IPS-18c (cell line): ENCODE measurements around the gene NMS.
"Not testable (repeated sequence)": the region's sequence is repeated elsewhere in the genome, so short reads cannot be mapped to it uniquely, and the experiment has no call there.

Experiments
- H3K4me3 ChIP-seq: 2 replicates; pipeline ENCODE4 v1.7.0; 2013; ENCODE audit warnings: low read depth, mild to moderate bottlenecking, low read length, moderate library complexity; ENCODE audit not compliant: insufficient read depth
- H3K9me3 ChIP-seq: one replicate; pipeline ENCODE4 v1.6.1; 2013; ENCODE audit warnings: mild to moderate bottlenecking, low read length, moderate library complexity; ENCODE audit not compliant: control insufficient read depth, insufficient read depth

Gene NMS, protein sequence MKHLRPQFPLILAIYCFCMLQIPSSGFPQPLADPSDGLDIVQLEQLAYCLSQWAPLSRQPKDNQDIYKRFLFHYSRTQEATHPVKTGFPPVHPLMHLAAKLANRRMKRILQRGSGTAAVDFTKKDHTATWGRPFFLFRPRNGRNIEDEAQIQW

DNA sequence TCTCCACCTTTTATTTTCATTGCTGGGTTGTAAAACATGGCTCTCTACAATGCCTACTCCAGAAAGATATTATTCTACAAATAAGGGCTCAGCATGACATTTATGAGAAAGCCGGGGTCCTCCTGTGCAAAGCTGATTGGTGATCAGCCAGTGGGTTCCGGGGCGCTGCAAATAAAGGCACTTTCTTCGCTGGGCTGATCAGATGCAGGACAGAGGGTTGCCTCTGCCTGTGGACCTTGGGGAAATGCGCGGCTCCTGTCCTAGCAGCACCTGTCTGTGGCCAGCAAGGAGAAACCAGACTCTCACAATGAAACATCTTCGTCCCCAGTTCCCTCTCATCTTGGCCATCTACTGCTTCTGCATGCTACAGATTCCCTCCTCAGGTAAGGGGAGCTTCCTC is at the start of gene NMS:
Gene NMS (plus strand): TSS at position 301 of the 400 bp plus-strand sequence. CDS start 7 bp downstream, at position 308.
- H3K9me3 ChIP-seq, result no peaks in the 10 kb centered on the region
- H3K4me3 ChIP-seq, result no peak within 1 kb of the TSS

DNA sequence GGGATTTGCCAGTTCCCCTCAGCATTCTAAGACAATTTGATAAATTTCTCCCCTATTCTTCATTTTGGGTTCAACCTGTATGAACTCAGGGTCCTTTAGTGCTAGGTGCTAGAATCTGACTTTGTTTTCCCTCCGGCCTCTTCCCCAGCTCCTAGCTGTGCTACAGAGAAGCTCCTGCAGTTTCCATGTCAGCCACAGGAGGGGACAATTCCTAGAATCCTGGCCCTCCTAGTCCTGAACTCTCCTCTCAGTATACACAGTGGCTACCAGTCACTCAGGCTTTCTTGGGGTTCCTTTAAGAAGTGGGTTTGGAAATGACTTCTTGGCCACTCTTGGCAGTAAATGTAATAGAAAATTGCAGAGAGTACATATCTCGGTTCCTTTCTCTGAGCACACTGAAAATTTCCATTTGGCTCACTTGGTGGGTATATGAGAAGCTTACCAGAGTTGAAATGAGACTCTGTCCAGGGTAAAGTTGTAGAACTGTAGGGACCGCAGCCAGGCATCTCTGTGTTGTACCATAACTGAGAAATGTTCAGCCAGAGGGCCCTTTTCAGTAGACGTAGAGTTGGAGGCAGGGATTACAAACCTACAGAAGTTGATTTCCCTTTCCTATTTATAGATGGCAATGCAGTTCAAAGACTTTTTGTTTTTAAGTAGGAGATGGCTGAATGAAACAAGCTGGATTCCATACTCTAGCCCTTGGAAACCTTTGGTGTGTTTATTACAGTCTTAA is 47.8 kb upstream of the NMS start:
- H3K4me3 ChIP-seq, result no peak overlapping the region
- no peaks in the 10 kb centered on the region for H3K9me3 ChIP-seq

DNA sequence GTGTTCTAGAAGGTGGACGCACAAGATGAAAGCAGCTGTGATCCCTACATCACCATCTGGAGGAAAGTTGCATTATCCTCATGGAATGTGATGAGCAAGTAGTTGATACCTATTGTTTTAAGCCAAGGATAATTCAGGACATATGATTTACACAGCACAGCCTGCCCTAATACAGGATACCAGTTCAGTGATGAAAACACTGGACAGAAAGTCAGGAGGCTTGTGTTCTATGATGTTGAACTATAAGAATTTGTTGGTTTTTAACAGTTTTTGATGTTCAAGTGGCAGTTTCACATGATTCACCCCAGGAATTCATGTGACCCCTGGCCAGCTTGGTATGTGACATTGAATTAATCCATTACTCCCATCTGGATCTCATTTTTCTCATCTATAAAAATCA is 46.7 kb upstream of the NMS start:
- Histone ChIP-seq H3K4me3 (no peak overlapping the region), H3K9me3 (no peaks in the 10 kb centered on the region)

DNA sequence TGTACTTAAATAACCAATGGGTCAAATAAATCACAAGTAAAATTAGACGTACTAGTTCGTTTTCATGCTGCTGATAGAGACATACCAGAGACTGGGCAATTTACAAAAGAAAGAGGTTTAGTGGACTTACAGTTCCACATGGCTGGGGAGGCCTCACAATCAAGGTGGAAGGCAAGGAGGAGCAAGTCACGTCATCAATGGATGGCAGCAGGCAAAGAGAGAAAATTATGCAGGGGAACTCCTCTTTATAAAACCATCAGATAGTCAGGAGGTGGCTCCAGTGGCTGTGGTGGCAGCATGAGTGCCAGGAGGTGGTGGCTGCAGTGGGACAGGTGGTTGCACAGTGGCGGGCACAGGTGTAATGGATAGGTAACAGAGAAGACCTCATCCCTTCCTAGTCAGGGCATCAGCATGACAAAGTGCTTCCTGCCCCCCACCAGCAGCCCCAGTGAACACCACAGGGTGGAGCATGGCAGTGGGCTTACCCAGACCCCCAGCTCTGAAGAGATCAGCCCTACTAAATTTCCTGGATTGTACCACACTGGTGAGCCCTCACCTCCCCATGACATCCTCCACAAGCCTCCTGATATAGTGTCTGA is 45.9 kb upstream of the NMS start:
- no peaks in the 10 kb centered on the region for H3K9me3 ChIP-seq
- H3K4me3 ChIP-seq, result no peak overlapping the region

DNA sequence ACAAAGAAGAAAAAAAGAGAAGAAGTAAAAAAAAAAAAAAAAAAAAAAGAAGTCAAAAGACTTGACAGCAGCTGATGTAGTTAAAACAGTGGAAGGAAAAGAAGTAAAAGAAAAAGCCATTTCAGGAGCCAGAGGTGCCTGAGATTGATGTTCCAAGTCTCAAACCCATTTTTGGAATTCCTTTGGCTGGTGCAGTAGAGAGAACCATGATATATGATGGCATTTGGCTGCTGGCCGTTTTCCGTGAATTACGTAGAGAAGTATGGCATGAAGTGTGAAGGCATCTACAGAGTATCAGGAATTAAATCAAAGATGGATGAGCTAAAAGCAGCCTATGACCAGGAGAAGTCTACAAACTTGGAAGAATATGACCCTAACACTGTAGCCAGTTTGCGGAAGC is 45.2 kb upstream of the NMS start:
- Histone ChIP-seq H3K9me3 (no peaks in the 10 kb centered on the region), H3K4me3 (no peak overlapping the region)

DNA sequence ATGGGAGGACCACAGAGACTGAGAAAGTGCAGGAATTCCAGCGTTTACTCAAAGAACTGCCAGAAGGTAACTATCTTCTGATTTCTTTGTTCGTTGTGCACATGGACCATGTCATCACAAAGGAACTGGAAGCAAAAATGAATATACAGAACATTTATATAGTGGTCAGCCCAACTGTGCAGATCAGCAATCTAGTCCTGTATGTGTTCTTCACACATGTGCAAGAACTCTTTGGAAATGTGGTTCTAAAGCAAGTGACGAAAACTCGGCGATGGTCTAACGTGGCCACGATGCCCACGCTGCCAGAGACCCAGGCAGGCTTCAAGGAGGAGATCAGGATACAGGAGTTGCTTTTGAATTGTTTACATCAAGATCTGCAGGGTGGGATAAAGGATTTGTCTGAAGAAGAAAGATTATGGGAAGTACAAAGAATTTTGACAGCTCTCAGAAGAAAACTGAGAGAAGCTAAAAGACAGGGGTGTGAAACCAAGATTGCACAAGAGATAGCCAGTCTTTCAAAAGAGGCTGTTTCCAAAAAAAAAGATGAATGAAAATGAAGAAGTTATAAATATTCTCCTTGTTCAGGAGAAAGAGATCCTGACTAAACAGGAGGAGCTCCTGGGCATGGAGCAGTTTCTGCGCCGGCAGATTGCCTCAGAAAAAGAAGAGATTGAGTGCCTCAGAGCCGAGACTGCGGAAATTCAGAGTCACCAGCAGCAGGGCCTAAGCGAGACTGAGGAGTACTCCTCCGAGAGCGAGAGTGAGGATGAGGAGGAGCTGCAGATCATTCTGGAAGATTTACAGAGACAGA is 44.5 kb upstream of the NMS start:
- no peaks in the 10 kb centered on the region for H3K9me3 ChIP-seq
- H3K4me3 ChIP-seq, result no peak overlapping the region

DNA sequence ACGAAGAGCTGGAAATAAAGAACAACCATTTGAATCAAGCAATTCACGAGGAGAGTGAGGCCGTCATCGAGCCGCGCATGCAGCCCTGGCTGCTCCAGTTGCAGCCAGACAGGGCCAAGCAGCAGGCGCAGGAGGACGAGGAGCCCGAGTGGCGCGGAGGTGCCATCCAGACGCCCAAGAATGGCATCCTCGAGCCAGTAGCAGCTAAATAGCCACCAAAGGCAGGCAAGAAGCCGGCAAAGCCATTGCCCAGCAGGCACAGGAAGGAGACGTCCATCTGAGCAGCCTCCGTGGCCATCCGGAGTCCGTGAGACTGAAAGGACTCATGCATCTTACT is 43.9 kb upstream of the NMS start:
- Histone ChIP-seq H3K9me3 (no peaks in the 10 kb centered on the region), H3K4me3 (no peak overlapping the region)

DNA sequence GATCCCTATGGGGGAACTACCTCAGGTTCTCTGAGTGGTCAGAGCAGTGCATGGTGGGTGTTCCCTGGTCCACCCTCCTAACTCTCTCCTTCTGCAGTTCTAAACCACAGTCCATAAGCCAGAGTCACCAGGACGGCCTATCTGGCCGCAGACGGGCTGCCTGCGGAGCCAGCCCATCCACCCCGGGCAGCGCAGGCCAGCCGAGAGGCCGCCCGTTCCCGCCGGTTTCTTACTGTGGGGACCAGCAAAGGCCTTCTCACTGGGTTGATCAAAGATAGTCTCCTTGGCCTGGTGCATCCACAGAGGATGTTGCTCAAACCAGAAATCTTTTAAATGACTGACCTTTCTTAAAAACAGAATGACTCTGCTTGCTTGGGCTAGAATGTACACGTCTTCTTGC is 43.2 kb upstream of the NMS start:
- Histone ChIP-seq H3K4me3 (no peak overlapping the region; the same call in 1 of the 2 replicates), H3K9me3 (no peaks in the 10 kb centered on the region)

DNA sequence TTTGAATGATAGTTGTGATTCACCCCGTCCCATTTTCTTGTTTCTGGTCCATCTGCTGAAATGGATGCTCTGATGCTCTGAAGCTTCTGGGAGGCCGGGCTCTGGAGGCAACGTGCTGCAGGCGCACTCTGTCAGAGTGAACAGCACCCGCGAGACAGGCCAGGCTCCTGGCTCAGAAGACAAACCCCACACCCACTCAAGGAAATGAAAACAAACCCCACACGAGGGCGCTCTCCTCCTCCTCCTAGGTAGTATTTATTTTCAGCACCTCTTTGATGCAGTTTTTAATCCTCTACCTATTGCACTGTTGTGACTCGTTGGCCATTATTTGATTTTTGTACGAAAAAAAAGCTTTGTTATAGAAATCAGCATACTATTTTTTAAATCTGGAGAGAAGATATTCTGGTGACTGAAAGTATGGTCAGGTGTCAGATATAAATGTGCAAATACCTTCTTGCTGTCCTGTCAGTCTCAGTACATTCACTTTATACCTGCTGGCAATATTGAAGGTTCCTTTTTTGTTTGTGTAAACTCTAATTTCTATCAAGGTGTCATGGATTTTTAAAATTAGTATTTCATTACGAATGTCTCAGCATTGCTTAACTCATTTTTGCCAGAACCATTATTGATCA is 42.5 kb upstream of the NMS start:
- H3K4me3 ChIP-seq, result no peak overlapping the region
- no peaks in the 10 kb centered on the region for H3K9me3 ChIP-seq

DNA sequence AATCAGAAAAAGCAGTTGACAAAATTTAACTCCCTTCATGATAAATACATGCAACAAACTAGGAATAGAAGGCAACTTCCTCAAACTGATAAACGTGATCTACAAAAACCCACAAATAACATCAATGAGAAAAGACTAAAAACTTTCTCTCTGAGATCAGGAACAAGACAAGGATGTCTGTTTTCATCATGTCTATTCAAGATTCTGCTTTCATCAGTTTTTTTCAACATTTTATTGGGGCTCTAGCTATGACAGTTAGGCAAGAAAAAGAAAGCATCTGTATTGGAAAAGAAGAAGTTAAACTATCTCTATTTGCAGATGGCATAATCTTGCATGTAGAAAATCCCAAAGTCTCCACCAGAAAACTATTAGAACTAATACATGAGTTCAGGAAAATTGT is 40.6 kb upstream of the NMS start:
- Histone ChIP-seq H3K4me3 (no peak overlapping the region), H3K9me3 (no peaks in the 10 kb centered on the region)

DNA sequence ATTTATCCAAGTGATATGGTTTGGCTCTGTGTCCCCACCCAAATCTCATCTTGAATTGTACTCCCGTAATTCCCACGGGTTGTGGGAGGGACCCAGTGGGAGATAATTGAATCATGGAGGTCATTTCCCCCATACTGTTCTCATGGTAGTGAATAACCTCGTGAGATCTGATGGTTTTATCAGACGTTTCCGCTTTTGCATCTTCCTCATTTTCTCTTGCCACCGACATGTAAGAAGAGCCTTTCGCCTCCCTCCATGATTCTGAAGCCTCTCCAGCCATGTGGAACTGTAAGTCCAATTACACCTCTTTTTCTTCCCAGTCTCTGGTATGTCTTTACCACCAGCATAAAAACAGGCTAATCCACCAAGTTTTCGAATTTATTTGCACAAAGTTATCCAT is 32.5 kb upstream of the NMS start:
- H3K4me3 ChIP-seq, result no peak overlapping the region
- no peaks in the 10 kb centered on the region for H3K9me3 ChIP-seq

DNA sequence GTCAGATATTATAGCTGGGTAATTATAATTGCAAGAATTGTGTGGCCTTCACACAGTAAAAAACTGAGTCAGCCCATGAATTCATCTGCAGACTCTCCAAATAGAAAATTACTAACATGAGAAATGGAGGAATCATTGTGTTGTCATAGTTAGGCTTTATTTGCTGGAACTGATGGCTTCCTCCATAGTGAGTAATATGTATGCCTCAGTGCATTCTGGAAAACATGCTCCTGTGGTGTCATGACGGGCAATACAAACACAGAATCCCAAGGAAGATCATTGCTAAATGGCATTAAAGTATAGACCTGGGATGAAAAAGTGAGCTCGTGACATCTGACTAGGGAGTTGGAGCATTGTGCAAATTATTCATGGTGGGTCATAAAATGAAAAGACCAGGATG is 23.6 kb upstream of the NMS start:
- Histone ChIP-seq H3K9me3 (peaks cover 2% of the 10 kb centered on the region), H3K4me3 (no peak overlapping the region)

DNA sequence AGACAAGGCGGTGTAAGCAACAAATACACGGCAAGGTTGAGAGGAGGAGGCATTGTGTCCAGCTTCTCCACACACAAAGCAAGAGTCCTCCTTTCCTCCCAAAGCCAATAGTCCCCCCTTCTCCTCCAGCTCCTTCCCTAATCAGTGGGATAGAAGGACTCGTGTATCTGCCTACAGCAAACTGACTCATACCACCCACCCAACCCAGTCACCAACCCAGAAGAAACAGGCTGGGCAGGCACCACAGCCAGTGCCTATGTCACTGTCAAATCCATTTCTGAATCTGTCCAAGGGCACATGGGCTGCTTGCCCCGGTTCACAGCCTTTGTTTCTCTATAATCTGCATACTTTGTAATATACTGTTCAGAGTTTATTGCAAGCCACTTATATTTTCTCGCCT is 19.2 kb upstream of the NMS start:
- H3K4me3 ChIP-seq, result no peak overlapping the region

DNA sequence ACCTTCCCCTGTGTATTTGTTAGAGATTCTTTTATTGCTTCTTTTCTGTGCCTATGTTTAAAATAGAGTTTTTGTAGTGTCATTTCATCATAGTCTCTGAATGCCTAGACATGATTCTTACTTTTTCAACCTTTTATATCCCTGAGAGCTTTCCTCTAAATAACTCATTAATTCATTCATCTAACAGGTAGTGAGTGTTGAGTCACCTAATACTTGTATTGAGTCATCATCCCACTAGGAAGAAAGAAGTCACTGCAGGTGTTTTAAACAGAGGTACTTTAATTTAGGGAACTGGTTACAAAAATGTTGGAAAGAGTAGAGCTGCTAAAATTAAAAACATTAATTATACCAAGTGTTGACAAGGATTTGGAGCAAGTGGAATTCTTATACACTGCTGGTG is 18.5 kb upstream of the NMS start:
- H3K9me3 ChIP-seq, result no peaks in the 10 kb centered on the region
- H3K4me3 ChIP-seq, result no peak overlapping the region

More for the DNA sequence above, 19.2 kb upstream of the NMS start:
- no peaks in the 10 kb centered on the region for H3K9me3 ChIP-seq

DNA sequence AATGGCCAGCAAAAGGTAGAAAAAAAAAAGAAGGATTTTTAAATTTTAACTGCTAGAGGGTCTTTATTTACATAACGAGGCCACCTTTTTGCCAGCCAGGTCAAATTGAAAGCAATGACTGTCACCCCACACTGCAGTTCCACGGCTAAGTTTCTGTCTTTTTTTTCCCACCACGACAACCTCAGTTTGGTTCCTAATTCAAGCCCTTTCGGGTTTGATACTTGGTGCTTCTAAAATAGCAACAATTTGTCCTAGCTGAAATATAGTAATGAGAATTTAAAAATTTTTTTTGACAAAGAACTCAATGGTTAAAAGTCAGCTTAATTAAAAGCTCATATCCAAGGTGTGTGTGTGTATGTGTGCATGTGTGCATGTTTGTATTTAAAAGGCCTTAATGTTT is 16.4 kb upstream of the NMS start:
- Histone ChIP-seq H3K9me3 (peaks cover 3% of the 10 kb centered on the region), H3K4me3 (no peak overlapping the region)

DNA sequence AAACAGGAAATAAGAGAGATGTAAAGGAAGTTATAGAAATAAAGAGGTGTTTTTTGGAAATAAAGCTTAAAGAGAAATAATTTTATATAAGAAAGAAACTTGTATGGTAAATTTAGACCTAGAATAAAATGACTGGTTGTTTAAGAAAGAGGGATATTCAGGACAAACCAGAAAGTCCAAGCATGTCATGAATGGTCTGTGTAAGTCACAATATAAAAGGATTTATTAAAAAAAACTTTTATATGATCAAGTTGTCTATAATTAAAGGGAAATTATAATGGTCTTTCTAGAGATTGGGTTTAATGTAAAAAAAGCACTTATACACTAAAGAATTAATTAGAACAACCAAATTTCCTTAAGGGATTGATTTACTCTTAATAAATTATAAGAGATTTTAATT is 13.9 kb upstream of the NMS start:
- H3K4me3 ChIP-seq, H3K9me3 ChIP-seq: not testable (repeated sequence)

DNA sequence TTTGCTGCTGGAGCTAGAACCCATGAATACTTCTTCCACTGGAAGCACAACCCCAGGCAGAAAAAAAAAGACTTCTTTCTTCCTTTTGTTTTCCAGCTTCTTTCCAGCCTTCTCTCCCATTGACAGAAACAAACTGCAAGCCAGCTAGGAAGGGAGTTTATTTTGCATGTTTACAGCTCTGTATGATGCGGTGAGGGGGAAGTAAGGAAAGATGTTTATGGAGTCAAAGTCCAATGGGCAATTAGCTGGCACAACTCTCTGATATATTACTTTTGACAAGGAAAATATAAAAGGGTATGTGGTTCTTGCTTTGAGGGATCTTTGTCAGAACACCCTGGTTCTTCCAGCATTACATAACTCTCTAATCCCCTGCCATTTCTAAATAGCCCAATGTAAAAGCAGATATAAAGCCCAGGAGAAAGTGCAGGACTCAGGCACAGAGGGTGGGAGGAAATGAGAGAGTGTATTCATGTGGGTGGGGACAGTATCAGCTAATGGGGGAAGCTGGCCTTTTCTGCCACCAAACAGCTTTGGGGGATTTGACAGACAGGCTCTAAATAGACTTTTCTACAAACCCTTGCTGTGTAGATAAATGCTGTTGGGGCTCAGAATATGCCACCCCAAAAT is 9.3 kb upstream of the NMS start:
- peaks cover 3% of the 10 kb centered on the region for H3K9me3 ChIP-seq
- H3K4me3 ChIP-seq, result no peak overlapping the region
